Hepatocyte (in vitro differentiated cells): Measurements from ENCODE around the gene GNPTAB.

ENCODE experiments used
- EZH2 ChIP-seq: fragments of 200-600 bp; sonication (generic); IDR thresholded peaks from 2 replicates; pipeline ENCODE4 v1.6.1; 2016; ENCODE audit warnings: antibody characterized with exemption, mild to moderate bottlenecking, borderline replicate concordance
- EZH2phosphoT487 ChIP-seq: fragments of 200-600 bp; sonication (generic); IDR thresholded peaks from one replicate; pipeline ENCODE4 v1.6.1; 2018; ENCODE audit warnings: antibody characterized with exemption, mild to moderate bottlenecking, low read depth, moderate library complexity; ENCODE audit not compliant: unreplicated experiment, severe bottlenecking
- TF ChIP-seq, protein P1 (sequence below): fragments of 200-600 bp; sonication (generic); IDR thresholded peaks from 2 replicates; pipeline ENCODE4 v1.5.1; 2016; ENCODE audit warnings: antibody characterized with exemption, mild to moderate bottlenecking; ENCODE audit not compliant: poor library complexity

- TF ChIP-seq, protein P1, sequence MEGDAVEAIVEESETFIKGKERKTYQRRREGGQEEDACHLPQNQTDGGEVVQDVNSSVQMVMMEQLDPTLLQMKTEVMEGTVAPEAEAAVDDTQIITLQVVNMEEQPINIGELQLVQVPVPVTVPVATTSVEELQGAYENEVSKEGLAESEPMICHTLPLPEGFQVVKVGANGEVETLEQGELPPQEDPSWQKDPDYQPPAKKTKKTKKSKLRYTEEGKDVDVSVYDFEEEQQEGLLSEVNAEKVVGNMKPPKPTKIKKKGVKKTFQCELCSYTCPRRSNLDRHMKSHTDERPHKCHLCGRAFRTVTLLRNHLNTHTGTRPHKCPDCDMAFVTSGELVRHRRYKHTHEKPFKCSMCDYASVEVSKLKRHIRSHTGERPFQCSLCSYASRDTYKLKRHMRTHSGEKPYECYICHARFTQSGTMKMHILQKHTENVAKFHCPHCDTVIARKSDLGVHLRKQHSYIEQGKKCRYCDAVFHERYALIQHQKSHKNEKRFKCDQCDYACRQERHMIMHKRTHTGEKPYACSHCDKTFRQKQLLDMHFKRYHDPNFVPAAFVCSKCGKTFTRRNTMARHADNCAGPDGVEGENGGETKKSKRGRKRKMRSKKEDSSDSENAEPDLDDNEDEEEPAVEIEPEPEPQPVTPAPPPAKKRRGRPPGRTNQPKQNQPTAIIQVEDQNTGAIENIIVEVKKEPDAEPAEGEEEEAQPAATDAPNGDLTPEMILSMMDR = no peak
- TF ChIP-seq EZH2 (no peak), EZH2phosphoT487 (no peak)
Measured at GRCh38 chr12:101710288-101710687, 120.5 kb downstream of the GNPTAB start.
